Measurements from ENCODE around the gene COPS3. TPM values are rescaled to one million over a fixed set of nuclear protein-coding genes. Genes with fewer than 3 reads are reported as not detected.

Gene COPS3
- total RNA-seq, 1 donor from 2014 or later, result 63.5 TPM

DNA sequence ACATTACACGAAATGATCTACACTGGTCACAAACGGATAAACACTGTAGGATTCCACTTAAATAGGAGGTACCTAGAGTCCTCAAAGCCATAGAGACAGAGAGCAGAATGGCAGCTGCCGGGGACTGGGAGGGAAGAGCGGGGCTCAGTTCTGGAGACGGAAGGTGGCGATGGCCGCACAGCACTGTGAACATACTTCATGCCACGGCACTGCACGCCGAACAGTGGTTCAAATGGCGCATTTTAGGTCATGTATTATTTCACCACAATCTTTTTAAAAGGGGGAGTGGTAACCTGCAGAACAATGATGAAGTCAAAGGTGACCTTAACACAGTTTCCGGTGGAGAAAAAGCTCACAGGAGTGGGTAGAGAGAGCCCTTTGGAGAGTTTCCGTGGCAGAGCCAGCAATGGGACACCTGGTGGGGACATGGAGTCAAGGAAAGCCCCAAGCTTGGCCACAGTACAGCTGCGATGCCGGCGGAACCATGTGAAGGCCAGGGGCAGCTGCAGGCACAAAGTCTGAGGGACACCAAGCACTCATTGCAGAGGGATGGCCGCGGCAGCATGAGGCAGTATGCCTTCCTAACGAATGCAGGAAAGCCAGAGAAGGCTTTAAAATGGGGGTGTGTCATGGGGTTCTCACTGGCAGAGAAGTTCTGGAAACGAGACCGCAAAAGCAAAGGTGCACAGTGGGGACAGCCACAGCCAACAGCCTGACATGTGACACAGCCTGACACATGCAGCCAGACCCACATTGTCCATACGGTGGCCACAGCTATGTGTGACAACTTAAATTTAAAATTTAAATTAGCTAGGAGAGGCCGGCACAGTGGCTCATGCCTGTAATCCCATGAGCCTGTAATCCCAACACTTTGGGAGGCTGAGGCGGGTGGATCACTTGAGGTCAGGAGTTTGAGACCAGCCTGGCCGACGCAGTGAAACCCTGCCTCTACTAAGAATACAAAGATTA is 51.3 kb downstream of the COPS3 start:
- H3K36me3 Mint-ChIP-seq, result peaks cover 30% of the 10 kb centered on the region
- no peaks in the 10 kb centered on the region for H3K9me3 Mint-ChIP-seq
- no peak overlapping the region for H3K4me3 Mint-ChIP-seq
- no peak overlapping the region for H3K27ac Mint-ChIP-seq
- DNase-seq (ENCODE audit: low spot score in 2 of 2, unreplicated experiment in 2 of 2), result no peak
- H3K27me3 Mint-ChIP-seq (ENCODE audit: low read depth), result no peaks in the 10 kb centered on the region
- no peaks in the 10 kb centered on the region for H3K4me1 Mint-ChIP-seq
- TF ChIP-seq, protein P1, sequence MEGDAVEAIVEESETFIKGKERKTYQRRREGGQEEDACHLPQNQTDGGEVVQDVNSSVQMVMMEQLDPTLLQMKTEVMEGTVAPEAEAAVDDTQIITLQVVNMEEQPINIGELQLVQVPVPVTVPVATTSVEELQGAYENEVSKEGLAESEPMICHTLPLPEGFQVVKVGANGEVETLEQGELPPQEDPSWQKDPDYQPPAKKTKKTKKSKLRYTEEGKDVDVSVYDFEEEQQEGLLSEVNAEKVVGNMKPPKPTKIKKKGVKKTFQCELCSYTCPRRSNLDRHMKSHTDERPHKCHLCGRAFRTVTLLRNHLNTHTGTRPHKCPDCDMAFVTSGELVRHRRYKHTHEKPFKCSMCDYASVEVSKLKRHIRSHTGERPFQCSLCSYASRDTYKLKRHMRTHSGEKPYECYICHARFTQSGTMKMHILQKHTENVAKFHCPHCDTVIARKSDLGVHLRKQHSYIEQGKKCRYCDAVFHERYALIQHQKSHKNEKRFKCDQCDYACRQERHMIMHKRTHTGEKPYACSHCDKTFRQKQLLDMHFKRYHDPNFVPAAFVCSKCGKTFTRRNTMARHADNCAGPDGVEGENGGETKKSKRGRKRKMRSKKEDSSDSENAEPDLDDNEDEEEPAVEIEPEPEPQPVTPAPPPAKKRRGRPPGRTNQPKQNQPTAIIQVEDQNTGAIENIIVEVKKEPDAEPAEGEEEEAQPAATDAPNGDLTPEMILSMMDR (IDR thresholded peaks at IDR 0.05; ENCODE audit: unreplicated experiment), result no peak

DNA sequence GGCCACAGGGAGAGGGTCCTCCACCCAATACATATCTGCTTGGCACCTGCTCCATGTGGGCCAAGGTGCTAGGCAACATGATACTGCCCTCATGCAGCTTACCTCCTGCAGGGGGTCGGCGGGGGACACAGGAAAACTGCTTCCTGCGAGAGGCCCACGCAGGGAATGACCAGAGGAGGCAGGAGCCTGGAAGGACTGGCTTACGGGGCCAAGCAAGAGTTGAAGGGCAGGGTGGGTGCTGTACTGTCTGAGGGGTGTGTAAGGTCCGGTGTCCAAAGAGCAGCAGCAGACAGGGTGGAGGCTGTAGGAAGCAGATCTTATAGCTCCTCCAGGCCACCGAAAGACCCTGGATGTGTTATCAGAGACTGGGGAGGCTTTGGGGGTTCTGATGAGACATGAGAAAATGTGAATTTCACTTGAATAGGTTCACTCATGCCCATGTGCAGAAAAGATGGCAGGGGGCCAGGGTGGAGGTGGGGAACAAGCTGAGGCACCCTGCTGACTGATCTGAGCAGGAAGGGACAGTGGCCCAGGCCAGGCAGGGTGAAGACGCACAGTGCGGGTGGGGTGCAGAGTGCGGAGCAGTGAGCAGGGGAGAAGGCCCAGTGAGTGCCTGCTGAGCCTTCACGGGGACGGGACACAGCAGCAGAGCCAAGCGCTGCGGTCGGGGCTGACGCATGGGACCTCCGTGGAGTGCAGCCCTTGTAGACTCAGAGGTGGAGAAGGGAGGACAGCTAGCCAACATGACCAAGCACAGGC is 52.3 kb downstream of the COPS3 start:
- Mint-ChIP-seq H3K36me3 (peaks cover 30% of the 10 kb centered on the region), H3K4me3 (no peak overlapping the region), H3K9me3 (no peaks in the 10 kb centered on the region), H3K27me3 (ENCODE audit: low read depth) (no peaks in the 10 kb centered on the region), H3K27ac (no peak overlapping the region), H3K4me1 (no peaks in the 10 kb centered on the region)
- no peak for DNase-seq (ENCODE audit: low spot score in 2 of 2, unreplicated experiment in 2 of 2)
- TF ChIP-seq, protein P1 (IDR thresholded peaks at IDR 0.05; ENCODE audit: unreplicated experiment), result no peak

DNA sequence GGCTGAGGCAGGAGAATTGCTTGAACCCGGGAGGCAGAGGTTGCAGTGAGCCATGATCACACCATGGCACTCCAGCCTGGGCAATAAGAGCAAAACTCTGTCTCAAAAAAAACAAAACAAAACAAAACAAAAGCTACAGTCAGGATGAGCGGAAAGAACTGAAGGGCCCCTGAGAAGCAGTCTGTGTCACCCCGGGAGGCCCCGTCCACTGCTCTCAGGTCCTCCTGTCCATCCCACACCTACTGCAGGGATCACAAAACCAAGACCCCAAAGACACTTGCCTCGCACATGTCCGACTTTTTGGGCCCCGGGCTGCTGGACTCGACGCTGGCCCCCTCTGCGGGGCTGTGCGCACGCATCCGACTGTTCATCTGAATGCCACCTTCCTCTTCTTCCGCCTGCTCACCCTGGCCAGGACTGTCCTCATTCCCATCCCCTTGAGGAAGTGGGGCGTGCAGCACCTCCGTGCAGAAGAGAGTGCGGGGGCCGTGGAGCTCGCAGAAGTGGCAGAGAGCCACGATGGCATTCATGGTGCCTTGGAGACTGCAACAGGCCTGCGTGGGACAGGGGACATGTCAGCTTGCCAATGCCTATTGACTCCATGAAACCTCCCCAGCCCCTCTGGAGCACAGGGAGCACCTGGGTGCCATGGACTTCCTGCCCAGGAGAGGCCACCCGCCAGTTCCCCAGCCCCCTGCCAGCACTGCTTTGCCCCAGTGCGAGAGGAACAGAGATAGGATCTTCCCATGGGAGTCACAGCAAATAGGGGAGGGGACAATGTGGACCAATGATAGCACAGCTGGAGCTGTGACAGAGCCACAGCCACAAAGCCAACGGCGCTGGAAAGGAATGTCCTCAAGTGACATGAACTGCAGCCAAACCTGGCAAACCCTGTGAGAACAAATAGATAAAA is 53.2 kb downstream of the COPS3 start:
- Mint-ChIP-seq H3K27ac (no peak overlapping the region), H3K9me3 (no peaks in the 10 kb centered on the region), H3K36me3 (peaks cover 34% of the 10 kb centered on the region), H3K4me1 (no peaks in the 10 kb centered on the region), H3K27me3 (ENCODE audit: low read depth) (no peaks in the 10 kb centered on the region), H3K4me3 (no peak overlapping the region)
- TF ChIP-seq, protein P1 (IDR thresholded peaks at IDR 0.05; ENCODE audit: unreplicated experiment), result no peak
- no peak for DNase-seq (ENCODE audit: low spot score in 2 of 2, unreplicated experiment in 2 of 2)

DNA sequence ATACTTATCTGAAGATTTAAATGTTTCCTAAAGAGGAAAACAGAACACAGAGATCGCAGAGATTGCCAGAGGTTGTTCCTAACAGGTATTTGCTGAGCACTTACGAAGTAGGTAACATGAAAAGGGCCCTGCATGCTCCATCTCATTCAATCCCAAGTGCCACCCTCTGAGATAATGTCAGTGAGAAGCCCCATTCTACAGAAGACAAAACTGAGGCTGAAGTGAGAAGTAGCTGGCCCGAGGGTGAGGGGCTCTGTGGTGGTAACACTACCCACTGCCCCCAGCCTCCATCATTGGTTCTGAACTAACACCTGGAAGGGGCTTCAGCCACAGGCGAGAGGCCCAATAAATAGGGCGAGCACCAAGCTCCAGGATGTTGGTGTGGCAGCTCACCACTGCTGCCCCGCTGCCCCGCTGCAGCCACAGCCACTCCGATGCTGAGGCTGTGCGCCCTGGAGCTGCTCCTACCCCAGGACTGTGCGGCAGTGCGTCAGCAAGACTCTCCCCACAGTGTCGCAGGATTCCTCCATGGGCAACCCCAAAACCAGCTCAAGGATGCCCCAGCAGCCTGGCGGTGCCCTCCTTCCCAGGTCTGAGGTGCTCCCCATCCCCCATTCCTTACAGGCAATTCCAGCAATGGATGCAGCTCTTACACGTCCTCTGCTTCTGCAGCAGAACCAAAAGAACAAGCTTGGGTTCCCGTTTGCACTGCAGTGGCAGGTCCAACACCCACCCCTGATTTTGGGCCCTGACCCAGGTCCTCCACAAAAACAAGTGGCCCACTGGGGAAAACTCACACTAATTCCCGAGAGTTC is 54.4 kb downstream of the COPS3 start:
- Mint-ChIP-seq H3K36me3 (peaks cover 40% of the 10 kb centered on the region), H3K27ac (no peak overlapping the region), H3K4me1 (no peaks in the 10 kb centered on the region), H3K27me3 (ENCODE audit: low read depth) (no peaks in the 10 kb centered on the region), H3K4me3 (no peak overlapping the region), H3K9me3 (no peaks in the 10 kb centered on the region)
- DNase-seq (ENCODE audit: low spot score in 2 of 2, unreplicated experiment in 2 of 2), result no peak
- TF ChIP-seq, protein P1 (IDR thresholded peaks at IDR 0.05; ENCODE audit: unreplicated experiment), result no peak
